ENCODE results near the gene TCF7L2.

DNA sequence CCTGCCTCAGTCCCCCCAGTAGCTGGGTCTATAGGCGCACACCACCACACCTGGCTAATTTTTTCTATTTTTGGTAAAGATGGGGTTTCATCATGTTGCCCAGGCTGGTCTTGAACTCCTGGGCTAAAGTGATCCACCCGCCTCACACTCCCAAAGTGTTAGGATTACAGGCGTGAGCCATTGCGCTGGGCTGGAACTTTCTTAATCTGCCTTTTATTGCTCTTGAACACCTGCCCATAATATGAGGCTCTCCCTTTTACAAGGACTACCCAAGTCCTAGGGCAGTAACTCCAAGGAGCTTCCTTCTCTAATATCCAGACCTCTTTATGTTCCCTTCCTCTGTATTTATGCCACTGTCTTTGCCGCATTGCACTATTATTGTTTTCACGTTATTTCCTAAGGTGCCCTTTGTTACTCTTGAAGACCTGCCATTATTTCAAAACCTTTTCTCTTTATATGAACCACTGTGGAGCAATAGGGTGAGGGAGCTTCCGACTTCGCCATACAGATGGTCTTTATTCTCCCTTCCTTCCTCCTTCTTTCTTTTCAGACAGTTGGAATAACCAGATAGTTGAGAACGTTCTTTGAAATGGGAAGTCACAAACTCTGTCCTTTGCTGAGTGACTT, 36.3 kb upstream of the TCF7L2 start:
- no peak for TF ChIP-seq TAF1 (IDR thresholded peaks at IDR 0.05; ENCODE audit: low read depth)
- no peak for TF ChIP-seq EP300 (conservative IDR thresholded peaks at IDR 0.05; ENCODE audit: poor library complexity, severe bottlenecking)
- TF ChIP-seq CTCF (IDR thresholded peaks at IDR 0.05; ENCODE audit: poor library complexity, severe bottlenecking) = no peak
- no peak for TF ChIP-seq SMC3 (conservative IDR thresholded peaks at IDR 0.05; ENCODE audit: poor library complexity)
- TF ChIP-seq RAD21 (conservative IDR thresholded peaks at IDR 0.05) = no peak
- TF ChIP-seq EZH2 (IDR thresholded peaks at IDR 0.05; ENCODE audit: borderline replicate concordance, insufficient read depth, low read length, poor library complexity, severe bottlenecking) = no peak
- no peak for TF ChIP-seq POLR2AphosphoS5 (IDR thresholded peaks at IDR 0.05)
- no peak for TF ChIP-seq REST (IDR thresholded peaks at IDR 0.05; ENCODE audit: borderline replicate concordance)
